ENCODE results near the gene RBM33. TPM values are rescaled to one million over a fixed set of nuclear protein-coding genes. Genes with fewer than 3 reads are reported as not detected.

RBM33 gene
- total and polyA plus RNA-seq, 10 of the 15 experiments (the other 5 are each of a cell fraction or from before 2014, with no cell fraction given): 4.7 to 67.2 (median 24.3) TPM

- no peak overlapping the region for H3K9ac ChIP-seq (ENCODE audit: control insufficient read depth, insufficient read depth, low read length)
- CTCF ChIA-PET: interaction anchor here (0.7 to 2.4 kb wide), 3 partner anchors 21 to 148 kb away, joined by 3 to 10 read pairs (median 3); no protein-coding TSS in a partner anchor
- H2AFZ ChIP-seq (ENCODE audit: control insufficient read depth, low read depth, low read length): no peak overlapping the region
- no peaks in the 10 kb centered on the region for H3K27me3 ChIP-seq (replicated peaks in 1 of 2; ENCODE audit: control insufficient read depth in 2 of 2, insufficient read depth in 2 of 2, low read length in 1 of 2)
- 92% methylated on average over 1 of the region's 1 CpG for WGBS (ENCODE audit: insufficient coverage, insufficient replicate concordance, low lambda C conversion rate, missing lambda C conversion rate)
- H3K4me2 ChIP-seq (ENCODE audit: control insufficient read depth, insufficient read depth): peak overlapping the region; percentile 33; the same call in 1 of the 2 replicates
- H3K27ac ChIP-seq (ENCODE audit: control insufficient read depth, insufficient read depth): no peak overlapping the region; the same call in 1 of the 2 replicates
- RAD21 ChIA-PET (ENCODE audit: unreplicated experiment): interaction anchor here (1.5 kb wide), 1 partner anchor 148 kb away, joined by 7 read pairs; no protein-coding TSS in a partner anchor
- intact Hi-C loops (cut with micrococcal nuclease; ENCODE audit: unreplicated experiment) (no loop called here), in situ Hi-C loops (cut with MboI) (no loop called here)
- FAIRE-seq: no peak
- H4K20me1 ChIP-seq (ENCODE audit: control insufficient read depth, insufficient read depth): no peaks in the 10 kb centered on the region
- no peak for ATAC-seq
- SMC1A ChIA-PET (ENCODE audit: uncharacterized antibody, unreplicated experiment): interaction anchor here (1.7 kb wide), 1 partner anchor 148 kb away, joined by 8 read pairs; no protein-coding TSS in a partner anchor
- peaks cover 42% of the 10 kb centered on the region for H3K4me1 ChIP-seq (ENCODE audit: control insufficient read depth, insufficient read depth, low read length)
- H3K79me2 ChIP-seq (ENCODE audit: control insufficient read depth, insufficient read depth, low read length): peaks cover 69% of the 10 kb centered on the region
- no TSS peak for BruUV-seq (replicated peaks)
- H3K4me3 ChIP-seq: no peak overlapping the region
- POLR2A ChIA-PET: interaction anchor here (0.6 to 1.1 kb wide), 2 partner anchors 19 to 32 kb away, joined by 3 read pairs; no protein-coding TSS in a partner anchor
- no peak for DNase-seq (ENCODE audit: low read depth, low spot score)
- H3K36me3 ChIP-seq (ENCODE audit: control insufficient read depth in 2 of 2, insufficient read depth in 2 of 2, low read length in 1 of 2): peaks cover 6 to 20% of the 10 kb centered on the region in 2 experiments
- H3K9me3 ChIP-seq (replicated peaks; ENCODE audit: control insufficient read depth, insufficient read depth, low read length): no peaks in the 10 kb centered on the region
- TF ChIP-seq RFX5 (IDR thresholded peaks at IDR 0.05; ENCODE audit: low read depth, low read length): no peak
- no peak for TF ChIP-seq BCLAF1 (IDR thresholded peaks at IDR 0.05)
- TF ChIP-seq TCF3 (IDR thresholded peaks at IDR 0.05; ENCODE audit: borderline replicate concordance, insufficient read depth, low read depth, low read length): no peak
- TF ChIP-seq HSF1 (IDR thresholded peaks at IDR 0.05; ENCODE audit: low read depth, low read length): no peak
- TF ChIP-seq ZBTB33 (IDR thresholded peaks at IDR 0.05): no peak
- TF ChIP-seq ZBTB4 (CRISPR knock-in tag; IDR thresholded peaks at IDR 0.05): no peak
- TF ChIP-seq ATF3 (IDR thresholded peaks at IDR 0.05; ENCODE audit: borderline replicate concordance, extremely low read depth, low read depth, low read length): no peak
- TF ChIP-seq ZNF207 (IDR thresholded peaks at IDR 0.05; ENCODE audit: borderline replicate concordance): no peak
- TF ChIP-seq KAT2A (conservative IDR thresholded peaks at IDR 0.05; ENCODE audit: control insufficient read depth, low read depth, low read length): no peak
- no peak for TF ChIP-seq SREBF1 (IDR thresholded peaks at IDR 0.05; ENCODE audit: low read length)
These were observed 102.7 kb downstream of the RBM33 start for GRCh38 chr7:155747209-155747608.
